ENCODE data around the gene SLC22A13. TPM values are rescaled to one million over a fixed set of nuclear protein-coding genes. Genes with fewer than 3 reads are reported as not detected.

The SLC22A13 gene
- total RNA-seq, 1 experiment from 2014 or later = 0.33 TPM

DNA sequence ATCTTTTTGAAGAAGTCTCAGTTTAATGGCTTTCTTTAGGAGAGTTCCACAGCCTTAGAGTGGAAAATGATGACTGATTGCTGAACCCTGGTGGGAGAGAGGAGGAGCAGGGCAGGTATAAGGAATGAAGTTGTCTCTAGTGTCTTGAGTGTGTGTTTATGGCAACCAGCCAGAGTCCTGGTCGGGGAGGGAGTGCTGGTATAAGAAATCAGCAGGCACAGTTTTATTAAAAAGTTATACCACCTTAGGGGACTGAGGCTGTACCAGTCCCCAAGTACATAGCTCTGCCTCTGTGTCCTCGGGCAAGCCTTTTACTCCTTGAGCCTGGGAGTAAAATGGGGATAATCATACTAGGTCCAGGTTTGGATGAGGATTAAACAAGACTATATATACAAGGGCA lies 46.3 kb downstream of the SLC22A13 start:
- DNase-seq (ENCODE audit: low read depth, low spot score) (no peak), ATAC-seq (no peak)
- POLR2A ChIA-PET = no interaction called here
- CTCF ChIA-PET = no interaction called here
- no peaks in the 10 kb centered on the region for H3K9me3 ChIP-seq (ENCODE audit: control insufficient read depth, insufficient read depth, low read depth, low read length)
- no peak overlapping the region for H3K27ac ChIP-seq (ENCODE audit: low read length)
- intact Hi-C loops (cut with micrococcal nuclease; ENCODE audit: unreplicated experiment) (no loop called here), in situ Hi-C loops (cut with HindIII; ENCODE audit: low pct_unique_long_range_greater_than_20kb, low sequenced_read_pairs) (no loop called here)
- no peak for TF ChIP-seq TCF7L2 (IDR thresholded peaks at IDR 0.05; ENCODE audit: low read depth, low read length)
- TF ChIP-seq, protein P1, sequence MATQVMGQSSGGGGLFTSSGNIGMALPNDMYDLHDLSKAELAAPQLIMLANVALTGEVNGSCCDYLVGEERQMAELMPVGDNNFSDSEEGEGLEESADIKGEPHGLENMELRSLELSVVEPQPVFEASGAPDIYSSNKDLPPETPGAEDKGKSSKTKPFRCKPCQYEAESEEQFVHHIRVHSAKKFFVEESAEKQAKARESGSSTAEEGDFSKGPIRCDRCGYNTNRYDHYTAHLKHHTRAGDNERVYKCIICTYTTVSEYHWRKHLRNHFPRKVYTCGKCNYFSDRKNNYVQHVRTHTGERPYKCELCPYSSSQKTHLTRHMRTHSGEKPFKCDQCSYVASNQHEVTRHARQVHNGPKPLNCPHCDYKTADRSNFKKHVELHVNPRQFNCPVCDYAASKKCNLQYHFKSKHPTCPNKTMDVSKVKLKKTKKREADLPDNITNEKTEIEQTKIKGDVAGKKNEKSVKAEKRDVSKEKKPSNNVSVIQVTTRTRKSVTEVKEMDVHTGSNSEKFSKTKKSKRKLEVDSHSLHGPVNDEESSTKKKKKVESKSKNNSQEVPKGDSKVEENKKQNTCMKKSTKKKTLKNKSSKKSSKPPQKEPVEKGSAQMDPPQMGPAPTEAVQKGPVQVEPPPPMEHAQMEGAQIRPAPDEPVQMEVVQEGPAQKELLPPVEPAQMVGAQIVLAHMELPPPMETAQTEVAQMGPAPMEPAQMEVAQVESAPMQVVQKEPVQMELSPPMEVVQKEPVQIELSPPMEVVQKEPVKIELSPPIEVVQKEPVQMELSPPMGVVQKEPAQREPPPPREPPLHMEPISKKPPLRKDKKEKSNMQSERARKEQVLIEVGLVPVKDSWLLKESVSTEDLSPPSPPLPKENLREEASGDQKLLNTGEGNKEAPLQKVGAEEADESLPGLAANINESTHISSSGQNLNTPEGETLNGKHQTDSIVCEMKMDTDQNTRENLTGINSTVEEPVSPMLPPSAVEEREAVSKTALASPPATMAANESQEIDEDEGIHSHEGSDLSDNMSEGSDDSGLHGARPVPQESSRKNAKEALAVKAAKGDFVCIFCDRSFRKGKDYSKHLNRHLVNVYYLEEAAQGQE (IDR thresholded peaks at IDR 0.05; ENCODE audit: insufficient read depth in 1 of 2, low read depth in 2 of 2, low read length in 1 of 2) = no peak
- no peak for TF ChIP-seq POLR2AphosphoS5 (IDR thresholded peaks at IDR 0.05; ENCODE audit: low read depth, low read length)
- no peak for TF ChIP-seq SIN3A (IDR thresholded peaks at IDR 0.05; ENCODE audit: borderline replicate concordance, insufficient read depth, low read depth, low read length)
- TF ChIP-seq, protein P2, sequence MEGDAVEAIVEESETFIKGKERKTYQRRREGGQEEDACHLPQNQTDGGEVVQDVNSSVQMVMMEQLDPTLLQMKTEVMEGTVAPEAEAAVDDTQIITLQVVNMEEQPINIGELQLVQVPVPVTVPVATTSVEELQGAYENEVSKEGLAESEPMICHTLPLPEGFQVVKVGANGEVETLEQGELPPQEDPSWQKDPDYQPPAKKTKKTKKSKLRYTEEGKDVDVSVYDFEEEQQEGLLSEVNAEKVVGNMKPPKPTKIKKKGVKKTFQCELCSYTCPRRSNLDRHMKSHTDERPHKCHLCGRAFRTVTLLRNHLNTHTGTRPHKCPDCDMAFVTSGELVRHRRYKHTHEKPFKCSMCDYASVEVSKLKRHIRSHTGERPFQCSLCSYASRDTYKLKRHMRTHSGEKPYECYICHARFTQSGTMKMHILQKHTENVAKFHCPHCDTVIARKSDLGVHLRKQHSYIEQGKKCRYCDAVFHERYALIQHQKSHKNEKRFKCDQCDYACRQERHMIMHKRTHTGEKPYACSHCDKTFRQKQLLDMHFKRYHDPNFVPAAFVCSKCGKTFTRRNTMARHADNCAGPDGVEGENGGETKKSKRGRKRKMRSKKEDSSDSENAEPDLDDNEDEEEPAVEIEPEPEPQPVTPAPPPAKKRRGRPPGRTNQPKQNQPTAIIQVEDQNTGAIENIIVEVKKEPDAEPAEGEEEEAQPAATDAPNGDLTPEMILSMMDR (IDR thresholded peaks at IDR 0.05) = no peak
- H3K4me3 ChIP-seq (ENCODE audit: low read depth in 2 of 2, low read length in 2 of 2) = no peak overlapping the region
- H3K4me1 ChIP-seq (ENCODE audit: control insufficient read depth, insufficient read depth, low read length) = no peaks in the 10 kb centered on the region
- BruUV-seq (replicated peaks) = no TSS peak
- H3K27me3 ChIP-seq (ENCODE audit: control insufficient read depth, insufficient read depth, low read length) = no peaks in the 10 kb centered on the region
- no peaks in the 10 kb centered on the region for H3K36me3 ChIP-seq (ENCODE audit: control insufficient read depth, insufficient read depth, low read length)

DNA sequence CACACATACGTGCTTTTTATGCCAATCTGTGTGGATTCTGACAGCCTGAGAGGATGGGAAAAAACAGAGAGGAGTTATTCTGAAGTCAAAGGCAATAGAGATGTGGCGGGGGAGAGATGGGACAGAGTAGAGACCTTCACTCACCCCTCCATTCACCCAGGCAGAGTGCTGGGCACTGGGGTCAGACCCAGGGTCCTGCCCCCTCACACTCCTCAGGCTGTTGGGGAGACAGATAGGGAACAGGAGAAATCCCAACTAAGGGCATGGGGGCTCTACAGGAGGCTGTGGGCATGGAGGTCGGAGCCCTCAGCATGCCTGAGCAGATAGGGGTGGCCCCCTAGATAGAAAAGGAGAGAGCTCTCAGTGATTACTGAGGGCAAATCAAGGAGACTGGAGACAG lies 46.7 kb downstream of the SLC22A13 start:
- intact Hi-C loops (cut with micrococcal nuclease; ENCODE audit: unreplicated experiment) (no loop called here), in situ Hi-C loops (cut with HindIII; ENCODE audit: low pct_unique_long_range_greater_than_20kb, low sequenced_read_pairs) (no loop called here)
- ATAC-seq = no peak
- no peaks in the 10 kb centered on the region for H3K27me3 ChIP-seq (ENCODE audit: control insufficient read depth, insufficient read depth, low read length)
- ChIA-PET CTCF (no interaction called here), POLR2A (no interaction called here)
- H3K9me3 ChIP-seq (ENCODE audit: control insufficient read depth, insufficient read depth, low read depth, low read length) = no peaks in the 10 kb centered on the region
- DNase-seq (ENCODE audit: low read depth, low spot score) = no peak
- no peak for TF ChIP-seq TCF7L2 (IDR thresholded peaks at IDR 0.05; ENCODE audit: low read depth, low read length)
- TF ChIP-seq, protein P1 (IDR thresholded peaks at IDR 0.05; ENCODE audit: insufficient read depth in 1 of 2, low read depth in 2 of 2, low read length in 1 of 2) = no peak
- TF ChIP-seq, protein P2 (IDR thresholded peaks at IDR 0.05) = no peak
- TF ChIP-seq POLR2AphosphoS5 (IDR thresholded peaks at IDR 0.05; ENCODE audit: low read depth, low read length) = no peak
- TF ChIP-seq SIN3A (IDR thresholded peaks at IDR 0.05; ENCODE audit: borderline replicate concordance, insufficient read depth, low read depth, low read length) = no peak
- no peaks in the 10 kb centered on the region for H3K36me3 ChIP-seq (ENCODE audit: control insufficient read depth, insufficient read depth, low read length)
- H3K4me1 ChIP-seq (ENCODE audit: control insufficient read depth, insufficient read depth, low read length) = no peaks in the 10 kb centered on the region
- H3K27ac ChIP-seq (ENCODE audit: low read length) = no peak overlapping the region
- no peak overlapping the region for H3K4me3 ChIP-seq (ENCODE audit: low read depth in 2 of 2, low read length in 2 of 2)
- BruUV-seq (replicated peaks) = no TSS peak
